K562 (cell line): ENCODE data around the gene ISG20L2. TPM values are rescaled to one million over a fixed set of nuclear protein-coding genes. Genes with fewer than 3 reads are reported as not detected.

Source experiments
- DPF2 ChIP-seq: fragments of 450-650 bp; IDR thresholded peaks from 2 replicates; pipeline ENCODE4 v1.6.1; 2016
- EGR1 ChIP-seq: fragments of 450-650 bp; conservative IDR thresholded peaks from 2 replicates; pipeline ENCODE4 v1.6.1; 2017; ENCODE audit warnings: mild to moderate bottlenecking
- HDAC3 ChIP-seq: fragments of 450-650 bp; IDR thresholded peaks from 2 replicates; pipeline ENCODE4 v1.6.1; 2018; ENCODE audit warnings: borderline replicate concordance, mild to moderate bottlenecking, moderate library complexity; ENCODE audit not compliant: partially characterized antibody
- HNRNPL ChIP-seq: fragments of 200-400 bp; formaldehyde crosslinking; IDR thresholded peaks from 2 replicates; pipeline ENCODE4 v1.6.1; 2017; ENCODE audit warnings: low read depth, mild to moderate bottlenecking, low read length
- KDM1A ChIP-seq, 2 experiments: fragments of 450-650 bp; IDR thresholded peaks; 2 replicates each; pipeline ENCODE4 v1.6.1; 2016; ENCODE audit warnings: mild to moderate bottlenecking in 2 of 2
- MEIS2 ChIP-seq: fragments of 450-650 bp; IDR thresholded peaks from 2 replicates; pipeline ENCODE4 v1.6.1; 2014; ENCODE audit warnings: mild to moderate bottlenecking; ENCODE audit not compliant: partially characterized antibody
- SIRT6 ChIP-seq: IDR thresholded peaks from one replicate; pipeline ENCODE4 v1.6.1; 2012; ENCODE audit warnings: low read depth, mild to moderate bottlenecking, control low read depth, inconsistent platforms, low read length, moderate library complexity
- SPI1 ChIP-seq: IDR thresholded peaks from 2 replicates; pipeline ENCODE4 v1.6.1; 2011; ENCODE audit warnings: low read depth, low read length, control low read depth, borderline replicate concordance
- STAT5A ChIP-seq: IDR thresholded peaks from 2 replicates; pipeline ENCODE4 v1.6.1; 2012; ENCODE audit warnings: low read length, inconsistent platforms, borderline replicate concordance
- polyA plus RNA-seq, 8 experiments: library from polyadenylated mRNA; depleted of rRNA in 4 of 8; stranded (reverse) in 5 of 8; unstranded in 3 of 8; fragments of >200 nt; fragmentation: Nextera tagmentation in 2 of 8; fragmentation: Illumina TruSeq in 1 of 8; extraction: Ambion mirVana in 2 of 8; extraction: Trizol in 1 of 8; gene quantifications; 2 replicates each; pipeline versions ENCODE4 v1.2.1 to v1.2.3, GENCODE V29; 2011 to 2014; ENCODE audit warnings: inconsistent platforms in 1 of 8, missing spikeins in 1 of 8
- total RNA-seq, 7 experiments: library from RNA; depleted of rRNA in 6 of 7; stranded (reverse); fragments of >200 nt in 6 of 7; fragmentation: Illumina TruSeq in 2 of 7; extraction: Trizol in 2 of 7; gene quantifications; 2 replicates each; pipeline versions ENCODE4 v1.2.1 to v1.2.3, GENCODE V29; 2011 to 2021; ENCODE audit warnings: low replicate concordance in 1 of 7
- TF ChIP-seq, protein P1 (sequence below), 2 experiments: IDR thresholded peaks; 2 replicates each; pipeline ENCODE4 v1.6.1; 2012; ENCODE audit warnings: improper control_type of control experiment in 2 of 2, low read depth in 2 of 2, low read length in 2 of 2, borderline replicate concordance in 1 of 2

ISG20L2 gene
- total and polyA plus RNA-seq, 9 of the 15 experiments (the other 6 are each of a cell fraction or from before 2014, with no cell fraction given) = 21.3 to 130 (median 50.3) TPM

- TF ChIP-seq HDAC3 (no peak), STAT5A (no peak), SPI1 (peak; percentile 77), DPF2 (0 out of 2 replicates have a peak, but pooled peaks have one; percentile 13), HNRNPL (no peak), EGR1 (peak; percentile 98), KDM1A (IDR thresholded peaks at IDR 0.05) (peak; percentile 22 to 34; a peak in 1 of 4 replicates), MEIS2 (peak; percentile 57), SIRT6 (no peak)
- TF ChIP-seq, protein P1, sequence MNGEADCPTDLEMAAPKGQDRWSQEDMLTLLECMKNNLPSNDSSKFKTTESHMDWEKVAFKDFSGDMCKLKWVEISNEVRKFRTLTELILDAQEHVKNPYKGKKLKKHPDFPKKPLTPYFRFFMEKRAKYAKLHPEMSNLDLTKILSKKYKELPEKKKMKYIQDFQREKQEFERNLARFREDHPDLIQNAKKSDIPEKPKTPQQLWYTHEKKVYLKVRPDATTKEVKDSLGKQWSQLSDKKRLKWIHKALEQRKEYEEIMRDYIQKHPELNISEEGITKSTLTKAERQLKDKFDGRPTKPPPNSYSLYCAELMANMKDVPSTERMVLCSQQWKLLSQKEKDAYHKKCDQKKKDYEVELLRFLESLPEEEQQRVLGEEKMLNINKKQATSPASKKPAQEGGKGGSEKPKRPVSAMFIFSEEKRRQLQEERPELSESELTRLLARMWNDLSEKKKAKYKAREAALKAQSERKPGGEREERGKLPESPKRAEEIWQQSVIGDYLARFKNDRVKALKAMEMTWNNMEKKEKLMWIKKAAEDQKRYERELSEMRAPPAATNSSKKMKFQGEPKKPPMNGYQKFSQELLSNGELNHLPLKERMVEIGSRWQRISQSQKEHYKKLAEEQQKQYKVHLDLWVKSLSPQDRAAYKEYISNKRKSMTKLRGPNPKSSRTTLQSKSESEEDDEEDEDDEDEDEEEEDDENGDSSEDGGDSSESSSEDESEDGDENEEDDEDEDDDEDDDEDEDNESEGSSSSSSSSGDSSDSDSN (IDR thresholded peaks at IDR 0.05; ENCODE audit: borderline replicate concordance in 1 of 2, low read depth in 2 of 2, low read length in 2 of 2) = peak in 1 of 2 experiments; percentile 69; a peak in 1 of 4 replicates
These were observed 36.7 kb downstream of the ISG20L2 start (continued) for GRCh38 chr1:156691665-156692440.
